Panc1 (cell line): ENCODE data around the gene RAP1GAP. TPM values are rescaled to one million over a fixed set of nuclear protein-coding genes. Genes with fewer than 3 reads are reported as not detected.

Source experiments
- ATAC-seq: fragments of 200-7000 bp; cut with Tn5 transposase; 2 replicates; pipeline ENCODE4 v1.9.1; 2020; ENCODE audit warnings: mild to moderate bottlenecking, moderate library complexity
- BruUV-seq: library from RNA; stranded (reverse); fragments of 400-500 nt; replicated peaks from 2 replicates; lab custom pipeline; 2021; lab: Mats Ljungman, UMichigan
- CTCF ChIA-PET: fragments of 300-600 bp; sonication (Branson Sonifier 250); formaldehyde crosslinking; loops from one replicate; lab custom pipeline; 2022; ENCODE audit warnings: antibody characterized with exemption; lab: Charles Lee
- POLR2A ChIA-PET: fragments of 300-600 bp; sonication (Branson Sonifier 250); formaldehyde crosslinking; loops from one replicate; lab custom pipeline; 2022; ENCODE audit warnings: antibody characterized with exemption; lab: Charles Lee
- DNase-seq: peaks from one replicate; pipeline ENCODE4 v3.0.0-alpha.2; 2010; ENCODE audit warnings: low read depth, low spot score
- H3K27ac ChIP-seq: 2 replicates; pipeline ENCODE4 v1.5.1; 2011; ENCODE audit warnings: mild to moderate bottlenecking, low read length, inconsistent platforms
- H3K27me3 ChIP-seq: fragments of 200-500 bp; sonication (Bioruptor generic); 2 replicates; pipeline ENCODE4 v1.6.0; 2014; ENCODE audit warnings: low read length, inconsistent platforms; ENCODE audit not compliant: control insufficient read depth, insufficient read depth
- H3K36me3 ChIP-seq: fragments of 200-500 bp; sonication (Bioruptor generic); 2 replicates; pipeline ENCODE4 v1.5.1; 2014; ENCODE audit warnings: inconsistent platforms, mild to moderate bottlenecking, low read length, moderate library complexity; ENCODE audit not compliant: control insufficient read depth, insufficient read depth
- H3K4me1 ChIP-seq: 2 replicates; pipeline ENCODE4 v1.5.1; 2011; ENCODE audit warnings: inconsistent platforms, mild to moderate bottlenecking, low read length, moderate library complexity; ENCODE audit not compliant: control insufficient read depth, insufficient read depth
- H3K4me3 ChIP-seq, 2 experiments: 2 replicates each; pipeline ENCODE4 v1.5.1; 2011 to 2012; ENCODE audit warnings: low read depth in 2 of 2, low read length in 2 of 2, mild to moderate bottlenecking in 2 of 2, inconsistent platforms in 1 of 2, moderate library complexity in 1 of 2
- H3K9me3 ChIP-seq: fragments of 200-500 bp; sonication (Bioruptor generic); 2 replicates; pipeline ENCODE4 v1.5.1; 2014; ENCODE audit warnings: low read depth, mild to moderate bottlenecking, inconsistent platforms, low read length, moderate library complexity; ENCODE audit not compliant: control insufficient read depth, insufficient read depth
- CTCF ChIP-seq: fragments of 450-650 bp; IDR thresholded peaks from 2 replicates; pipeline ENCODE4 v1.5.1; 2017; ENCODE audit warnings: mild to moderate bottlenecking
- POLR2AphosphoS5 ChIP-seq: IDR thresholded peaks from 2 replicates; pipeline ENCODE4 v1.6.1; 2012; ENCODE audit warnings: mild to moderate bottlenecking, low read depth, low read length, moderate library complexity
- SIN3A ChIP-seq: IDR thresholded peaks from 2 replicates; pipeline ENCODE4 v1.6.1; 2012; ENCODE audit warnings: low read depth, mild to moderate bottlenecking, low read length, moderate library complexity, borderline replicate concordance; ENCODE audit not compliant: insufficient read depth
- TCF7L2 ChIP-seq: IDR thresholded peaks from 2 replicates; pipeline ENCODE4 v1.6.1; 2011; ENCODE audit warnings: mild to moderate bottlenecking, low read depth, low read length, inconsistent platforms
- in situ Hi-C: cut with HindIII; loops from 2 replicates; pipeline ENCODE4 v1.10.0; 2016; ENCODE audit warnings: low sequenced_read_pairs, low pct_unique_long_range_greater_than_20kb
- intact Hi-C: fragments of 100-400 bp; cut with micrococcal nuclease; formaldehyde crosslinking; loops from one replicate; pipeline ENCODE4 v1.10.0; 2022; ENCODE audit not compliant: unreplicated experiment
- total RNA-seq: library from RNA; stranded (reverse); gene quantifications from one replicate; pipeline ENCODE4 v1.2.1, GENCODE V29; 2021; ENCODE audit not compliant: unreplicated experiment
- TF ChIP-seq, protein P1 (sequence below), 2 experiments: IDR thresholded peaks; 2 replicates each; pipeline ENCODE4 v1.6.1; 2011 to 2012; ENCODE audit warnings: low read depth in 2 of 2, control low read depth in 1 of 2, low read length in 1 of 2, mild to moderate bottlenecking in 1 of 2, moderate library complexity in 1 of 2; ENCODE audit not compliant: insufficient read depth in 1 of 2

RAP1GAP gene
- total RNA-seq, 1 experiment from 2014 or later = 4.6 TPM

- Histone ChIP-seq H3K9me3 (no peaks in the 10 kb centered on the region), H3K27me3 (no peaks in the 10 kb centered on the region), H3K36me3 (no peaks in the 10 kb centered on the region), H3K4me3 (no peak overlapping the region), H3K27ac (no peak overlapping the region), H3K4me1 (peaks cover 10% of the 10 kb centered on the region)
- no peak for DNase-seq
- intact Hi-C loops = no loop called here
- POLR2A ChIA-PET = no interaction called here
- no TSS peak for BruUV-seq
- ATAC-seq = no peak
- in situ Hi-C loops = no loop called here
- TF ChIP-seq, protein P1, sequence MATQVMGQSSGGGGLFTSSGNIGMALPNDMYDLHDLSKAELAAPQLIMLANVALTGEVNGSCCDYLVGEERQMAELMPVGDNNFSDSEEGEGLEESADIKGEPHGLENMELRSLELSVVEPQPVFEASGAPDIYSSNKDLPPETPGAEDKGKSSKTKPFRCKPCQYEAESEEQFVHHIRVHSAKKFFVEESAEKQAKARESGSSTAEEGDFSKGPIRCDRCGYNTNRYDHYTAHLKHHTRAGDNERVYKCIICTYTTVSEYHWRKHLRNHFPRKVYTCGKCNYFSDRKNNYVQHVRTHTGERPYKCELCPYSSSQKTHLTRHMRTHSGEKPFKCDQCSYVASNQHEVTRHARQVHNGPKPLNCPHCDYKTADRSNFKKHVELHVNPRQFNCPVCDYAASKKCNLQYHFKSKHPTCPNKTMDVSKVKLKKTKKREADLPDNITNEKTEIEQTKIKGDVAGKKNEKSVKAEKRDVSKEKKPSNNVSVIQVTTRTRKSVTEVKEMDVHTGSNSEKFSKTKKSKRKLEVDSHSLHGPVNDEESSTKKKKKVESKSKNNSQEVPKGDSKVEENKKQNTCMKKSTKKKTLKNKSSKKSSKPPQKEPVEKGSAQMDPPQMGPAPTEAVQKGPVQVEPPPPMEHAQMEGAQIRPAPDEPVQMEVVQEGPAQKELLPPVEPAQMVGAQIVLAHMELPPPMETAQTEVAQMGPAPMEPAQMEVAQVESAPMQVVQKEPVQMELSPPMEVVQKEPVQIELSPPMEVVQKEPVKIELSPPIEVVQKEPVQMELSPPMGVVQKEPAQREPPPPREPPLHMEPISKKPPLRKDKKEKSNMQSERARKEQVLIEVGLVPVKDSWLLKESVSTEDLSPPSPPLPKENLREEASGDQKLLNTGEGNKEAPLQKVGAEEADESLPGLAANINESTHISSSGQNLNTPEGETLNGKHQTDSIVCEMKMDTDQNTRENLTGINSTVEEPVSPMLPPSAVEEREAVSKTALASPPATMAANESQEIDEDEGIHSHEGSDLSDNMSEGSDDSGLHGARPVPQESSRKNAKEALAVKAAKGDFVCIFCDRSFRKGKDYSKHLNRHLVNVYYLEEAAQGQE (IDR thresholded peaks at IDR 0.05; ENCODE audit: insufficient read depth in 1 of 2, low read depth in 2 of 2, low read length in 1 of 2) = no peak
- TF ChIP-seq TCF7L2 (no peak), CTCF (no peak), SIN3A (no peak), POLR2AphosphoS5 (no peak)
- CTCF ChIA-PET = no interaction called here
Observed at GRCh38 chr1:21628798-21629393, 40.3 kb downstream of the RAP1GAP start.

DNA sequence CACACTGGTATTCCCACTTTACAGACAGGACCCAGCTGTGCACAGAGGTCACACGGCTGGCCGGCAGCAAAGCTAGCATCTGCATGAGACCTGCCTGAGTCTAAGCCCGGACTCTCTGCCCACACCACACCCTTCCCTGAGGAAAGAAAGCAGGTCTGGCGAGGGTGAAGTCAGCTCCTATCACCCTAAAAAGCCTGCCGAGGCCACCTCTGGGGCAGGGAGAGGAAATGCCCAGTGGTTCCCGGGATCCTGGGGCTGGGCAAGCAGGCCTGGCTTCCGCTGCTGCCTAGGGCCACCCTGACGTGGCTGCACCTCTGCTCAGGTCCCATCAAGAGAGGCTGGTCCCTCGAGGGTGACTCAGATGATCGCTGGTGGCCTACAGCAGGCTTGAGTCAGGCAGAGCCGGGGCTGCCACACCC is 42.2 kb downstream of the RAP1GAP start:
- Histone ChIP-seq H3K4me3 (no peak overlapping the region), H3K36me3 (no peaks in the 10 kb centered on the region), H3K27ac (no peak overlapping the region), H3K27me3 (no peaks in the 10 kb centered on the region), H3K9me3 (no peaks in the 10 kb centered on the region), H3K4me1 (peaks cover 4% of the 10 kb centered on the region; the same call in 1 of the 2 replicates)
- in situ Hi-C loops (no loop called here), intact Hi-C loops (no loop called here)
- ChIA-PET CTCF (no interaction called here), POLR2A (no interaction called here)
- no TSS peak for BruUV-seq
- no peak for DNase-seq
- no peak for ATAC-seq
- TF ChIP-seq, protein P1 (IDR thresholded peaks at IDR 0.05; ENCODE audit: insufficient read depth in 1 of 2, low read depth in 2 of 2, low read length in 1 of 2) = no peak
- TF ChIP-seq CTCF = no peak
- no peak for TF ChIP-seq SIN3A
- TF ChIP-seq TCF7L2 = no peak
- TF ChIP-seq POLR2AphosphoS5 = no peak
